Panc1 (cell line): ENCODE measurements around the gene MAGI3.

Experiments
- TF ChIP-seq, protein P1 (sequence below): fragments of 450-650 bp; IDR thresholded peaks from 2 replicates; pipeline ENCODE4 v1.5.1; 2017; ENCODE audit warnings: mild to moderate bottlenecking
- TF ChIP-seq, protein P2 (sequence below), 2 experiments: IDR thresholded peaks; 2 replicates each; pipeline ENCODE4 v1.6.1; 2011 to 2012; ENCODE audit warnings: low read depth in 2 of 2, control low read depth in 1 of 2, low read length in 1 of 2, mild to moderate bottlenecking in 1 of 2, moderate library complexity in 1 of 2; ENCODE audit not compliant: insufficient read depth in 1 of 2

DNA sequence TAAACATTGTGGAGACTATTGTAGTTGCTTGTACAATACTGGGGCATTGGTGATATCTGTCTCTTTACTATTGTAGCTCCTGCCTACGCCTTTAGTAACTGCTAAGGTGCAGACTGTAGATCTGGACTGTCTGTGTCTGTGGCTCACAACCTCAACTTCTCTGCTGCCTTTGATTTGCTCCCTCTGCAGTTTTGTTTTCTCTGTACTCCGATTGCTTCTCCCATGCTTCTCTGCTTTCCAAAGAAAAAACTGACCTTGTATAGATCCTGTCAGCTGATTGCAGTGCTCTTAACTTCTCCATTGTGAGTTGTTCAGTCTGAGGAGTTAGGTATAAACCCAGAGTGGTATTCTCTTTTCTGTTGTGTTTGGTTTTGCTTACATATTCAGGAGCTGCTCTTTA is 15.3 kb downstream of the MAGI3 start:
- TF ChIP-seq, protein P1, sequence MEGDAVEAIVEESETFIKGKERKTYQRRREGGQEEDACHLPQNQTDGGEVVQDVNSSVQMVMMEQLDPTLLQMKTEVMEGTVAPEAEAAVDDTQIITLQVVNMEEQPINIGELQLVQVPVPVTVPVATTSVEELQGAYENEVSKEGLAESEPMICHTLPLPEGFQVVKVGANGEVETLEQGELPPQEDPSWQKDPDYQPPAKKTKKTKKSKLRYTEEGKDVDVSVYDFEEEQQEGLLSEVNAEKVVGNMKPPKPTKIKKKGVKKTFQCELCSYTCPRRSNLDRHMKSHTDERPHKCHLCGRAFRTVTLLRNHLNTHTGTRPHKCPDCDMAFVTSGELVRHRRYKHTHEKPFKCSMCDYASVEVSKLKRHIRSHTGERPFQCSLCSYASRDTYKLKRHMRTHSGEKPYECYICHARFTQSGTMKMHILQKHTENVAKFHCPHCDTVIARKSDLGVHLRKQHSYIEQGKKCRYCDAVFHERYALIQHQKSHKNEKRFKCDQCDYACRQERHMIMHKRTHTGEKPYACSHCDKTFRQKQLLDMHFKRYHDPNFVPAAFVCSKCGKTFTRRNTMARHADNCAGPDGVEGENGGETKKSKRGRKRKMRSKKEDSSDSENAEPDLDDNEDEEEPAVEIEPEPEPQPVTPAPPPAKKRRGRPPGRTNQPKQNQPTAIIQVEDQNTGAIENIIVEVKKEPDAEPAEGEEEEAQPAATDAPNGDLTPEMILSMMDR: no peak
- TF ChIP-seq, protein P2, sequence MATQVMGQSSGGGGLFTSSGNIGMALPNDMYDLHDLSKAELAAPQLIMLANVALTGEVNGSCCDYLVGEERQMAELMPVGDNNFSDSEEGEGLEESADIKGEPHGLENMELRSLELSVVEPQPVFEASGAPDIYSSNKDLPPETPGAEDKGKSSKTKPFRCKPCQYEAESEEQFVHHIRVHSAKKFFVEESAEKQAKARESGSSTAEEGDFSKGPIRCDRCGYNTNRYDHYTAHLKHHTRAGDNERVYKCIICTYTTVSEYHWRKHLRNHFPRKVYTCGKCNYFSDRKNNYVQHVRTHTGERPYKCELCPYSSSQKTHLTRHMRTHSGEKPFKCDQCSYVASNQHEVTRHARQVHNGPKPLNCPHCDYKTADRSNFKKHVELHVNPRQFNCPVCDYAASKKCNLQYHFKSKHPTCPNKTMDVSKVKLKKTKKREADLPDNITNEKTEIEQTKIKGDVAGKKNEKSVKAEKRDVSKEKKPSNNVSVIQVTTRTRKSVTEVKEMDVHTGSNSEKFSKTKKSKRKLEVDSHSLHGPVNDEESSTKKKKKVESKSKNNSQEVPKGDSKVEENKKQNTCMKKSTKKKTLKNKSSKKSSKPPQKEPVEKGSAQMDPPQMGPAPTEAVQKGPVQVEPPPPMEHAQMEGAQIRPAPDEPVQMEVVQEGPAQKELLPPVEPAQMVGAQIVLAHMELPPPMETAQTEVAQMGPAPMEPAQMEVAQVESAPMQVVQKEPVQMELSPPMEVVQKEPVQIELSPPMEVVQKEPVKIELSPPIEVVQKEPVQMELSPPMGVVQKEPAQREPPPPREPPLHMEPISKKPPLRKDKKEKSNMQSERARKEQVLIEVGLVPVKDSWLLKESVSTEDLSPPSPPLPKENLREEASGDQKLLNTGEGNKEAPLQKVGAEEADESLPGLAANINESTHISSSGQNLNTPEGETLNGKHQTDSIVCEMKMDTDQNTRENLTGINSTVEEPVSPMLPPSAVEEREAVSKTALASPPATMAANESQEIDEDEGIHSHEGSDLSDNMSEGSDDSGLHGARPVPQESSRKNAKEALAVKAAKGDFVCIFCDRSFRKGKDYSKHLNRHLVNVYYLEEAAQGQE (IDR thresholded peaks at IDR 0.05; ENCODE audit: insufficient read depth in 1 of 2, low read depth in 2 of 2, low read length in 1 of 2): no peak
